GM23248 (cell line): ENCODE data around the gene PTPRE.

ENCODE experiments used
- EZH2 ChIP-seq: fragments of 200-600 bp; sonication (generic); IDR thresholded peaks from 2 replicates; pipeline ENCODE4 v1.6.1; 2018; ENCODE audit warnings: antibody characterized with exemption, mild to moderate bottlenecking; ENCODE audit not compliant: insufficient read depth, poor library complexity, severe bottlenecking
- EZH2phosphoT487 ChIP-seq: fragments of 200-600 bp; sonication (generic); IDR thresholded peaks from 2 replicates; pipeline ENCODE4 v1.6.1; 2018; ENCODE audit warnings: antibody characterized with exemption, moderate library complexity, mild to moderate bottlenecking, low read depth; ENCODE audit not compliant: insufficient read depth

DNA sequence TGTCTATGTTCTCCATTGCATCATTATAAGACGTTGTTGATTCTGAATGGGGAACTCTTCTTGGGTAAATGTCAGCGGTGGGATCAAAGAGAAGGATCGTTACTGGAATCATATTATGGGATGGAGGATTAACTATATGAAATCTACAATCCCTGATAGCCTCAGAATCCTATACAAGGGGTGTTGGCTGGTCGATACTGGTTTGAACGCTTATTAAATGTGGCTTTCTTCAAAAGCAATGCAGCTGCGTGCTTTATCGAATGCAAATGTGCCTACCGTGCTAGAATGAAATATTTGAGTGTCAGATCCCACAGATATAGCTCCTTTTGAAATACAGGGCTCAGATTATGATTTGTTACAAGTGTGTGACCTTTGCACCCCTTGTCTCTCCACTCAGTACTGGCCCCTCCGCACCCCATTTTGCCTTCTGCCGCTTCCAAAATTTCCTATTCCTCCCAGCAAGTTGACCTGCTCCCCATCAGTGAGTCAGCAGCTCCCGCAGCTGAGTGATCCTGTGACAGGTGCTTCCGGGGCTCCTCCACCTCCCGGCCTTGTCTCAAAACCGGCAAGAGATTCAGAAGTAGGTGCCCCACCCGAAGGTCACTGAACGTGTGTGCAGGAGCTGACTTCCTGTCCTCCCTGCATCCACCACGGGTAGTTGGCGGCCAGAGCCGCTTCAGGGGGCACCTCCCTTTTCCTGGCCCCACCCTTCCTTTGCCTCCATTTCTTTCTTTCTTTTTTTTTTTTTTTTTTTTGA is 76.6 kb downstream of the PTPRE start:
- TF ChIP-seq EZH2 = no peak
- no peak for TF ChIP-seq EZH2phosphoT487
